Trophoblast cell (in vitro differentiated cells and primary cell): ENCODE results near the gene SOX6.

ENCODE experiments used
- DNase-seq, 2 donors: peaks; one replicate each; pipeline ENCODE4 v3.0.0-alpha.2; 2016
- H2AFZ ChIP-seq: 2 replicates; pipeline ENCODE4 v1.6.1; 2013; ENCODE audit warnings: low read length, moderate library complexity, mild to moderate bottlenecking; ENCODE audit not compliant: insufficient read depth, poor library complexity
- H2AK5ac ChIP-seq: 2 replicates; pipeline ENCODE4 v1.6.1; 2013; ENCODE audit warnings: mild to moderate bottlenecking, low read length
- H2BK120ac ChIP-seq: 2 replicates; pipeline ENCODE4 v1.6.1; 2013; ENCODE audit warnings: low read length, mild to moderate bottlenecking, moderate library complexity; ENCODE audit not compliant: insufficient read depth, poor library complexity
- H2BK12ac ChIP-seq: 2 replicates; pipeline ENCODE4 v1.6.1; 2013; ENCODE audit warnings: mild to moderate bottlenecking, low read length, moderate library complexity
- H2BK5ac ChIP-seq: 2 replicates; pipeline ENCODE4 v1.6.1; 2013; ENCODE audit warnings: low read length, low read depth, moderate library complexity, mild to moderate bottlenecking; ENCODE audit not compliant: poor library complexity
- H3K14ac ChIP-seq: 2 replicates; pipeline ENCODE4 v1.6.1; 2013; ENCODE audit warnings: mild to moderate bottlenecking, low read length
- H3K18ac ChIP-seq: 2 replicates; pipeline ENCODE4 v1.6.1; 2013; ENCODE audit warnings: mild to moderate bottlenecking, low read length
- H3K23ac ChIP-seq: 2 replicates; pipeline ENCODE4 v1.6.1; 2013; ENCODE audit warnings: low read length
- H3K27ac ChIP-seq: 2 replicates; pipeline ENCODE4 v1.5.1; 2013; ENCODE audit warnings: low read depth, mild to moderate bottlenecking, inconsistent platforms, low read length, moderate library complexity
- H3K27me3 ChIP-seq: 2 replicates; pipeline ENCODE4 v1.6.1; 2013; ENCODE audit warnings: inconsistent platforms, mild to moderate bottlenecking, low read length, moderate library complexity; ENCODE audit not compliant: insufficient read depth
- H3K36me3 ChIP-seq, 2 experiments: 1 replicate in 1 of 2; 2 replicates in 1 of 2; pipeline ENCODE4 v1.6.1; 2013; ENCODE audit warnings: low read length in 2 of 2, mild to moderate bottlenecking in 2 of 2, moderate library complexity in 1 of 2; ENCODE audit not compliant: insufficient read depth in 2 of 2, control insufficient read depth in 1 of 2
- H3K4ac ChIP-seq: 2 replicates; pipeline ENCODE4 v1.6.1; 2013; ENCODE audit warnings: low read depth, mild to moderate bottlenecking, low read length, moderate library complexity
- H3K4me1 ChIP-seq, 2 experiments: 1 replicate in 1 of 2; 2 replicates in 1 of 2; pipeline ENCODE4 v1.6.1; 2013; ENCODE audit warnings: low read length in 2 of 2, mild to moderate bottlenecking in 2 of 2, moderate library complexity in 1 of 2; ENCODE audit not compliant: insufficient read depth in 2 of 2, control insufficient read depth in 1 of 2
- H3K4me2 ChIP-seq: 2 replicates; pipeline ENCODE4 v1.6.1; 2013; ENCODE audit warnings: inconsistent platforms, mild to moderate bottlenecking, low read length, moderate library complexity
- H3K4me3 ChIP-seq: 2 replicates; pipeline ENCODE4 v1.5.1; 2013; ENCODE audit warnings: mild to moderate bottlenecking, low read depth, low read length, inconsistent platforms
- H3K79me1 ChIP-seq: one replicate; pipeline ENCODE4 v1.6.1; 2013; ENCODE audit warnings: low read length
- H3K79me2 ChIP-seq: 2 replicates; pipeline ENCODE4 v1.6.1; 2013; ENCODE audit warnings: low read length, mild to moderate bottlenecking; ENCODE audit not compliant: control insufficient read depth, insufficient read depth, poor library complexity
- H3K9ac ChIP-seq: 2 replicates; pipeline ENCODE4 v1.6.1; 2013; ENCODE audit warnings: mild to moderate bottlenecking, low read length
- H3K9me3 ChIP-seq: 2 replicates; pipeline ENCODE4 v1.6.1; 2013; ENCODE audit warnings: low read depth, mild to moderate bottlenecking, control low read depth, inconsistent platforms, low read length; ENCODE audit not compliant: insufficient read depth
- H4K12ac ChIP-seq: 2 replicates; pipeline ENCODE4 v1.6.1; 2013; ENCODE audit warnings: low read depth, mild to moderate bottlenecking, low read length, moderate library complexity
- H4K8ac ChIP-seq: 2 replicates; pipeline ENCODE4 v1.6.1; 2013; ENCODE audit warnings: low read depth, mild to moderate bottlenecking, low read length, moderate library complexity
- H4K91ac ChIP-seq: one replicate; pipeline ENCODE4 v1.6.1; 2013; ENCODE audit warnings: low read depth, mild to moderate bottlenecking, low read length, moderate library complexity
- WGBS: extraction: QIAGEN DNeasy Blood & Tissue Kit; methylation state at CpG from one replicate; pipeline ENCODE4 v1.1.7; 2013; ENCODE audit warnings: missing lambda C conversion rate; ENCODE audit not compliant: insufficient read length, insufficient coverage; ENCODE audit errors: extremely low coverage; 5-methylcytosine and 5-hydroxymethylcytosine counted together

Gene SOX6

DNA sequence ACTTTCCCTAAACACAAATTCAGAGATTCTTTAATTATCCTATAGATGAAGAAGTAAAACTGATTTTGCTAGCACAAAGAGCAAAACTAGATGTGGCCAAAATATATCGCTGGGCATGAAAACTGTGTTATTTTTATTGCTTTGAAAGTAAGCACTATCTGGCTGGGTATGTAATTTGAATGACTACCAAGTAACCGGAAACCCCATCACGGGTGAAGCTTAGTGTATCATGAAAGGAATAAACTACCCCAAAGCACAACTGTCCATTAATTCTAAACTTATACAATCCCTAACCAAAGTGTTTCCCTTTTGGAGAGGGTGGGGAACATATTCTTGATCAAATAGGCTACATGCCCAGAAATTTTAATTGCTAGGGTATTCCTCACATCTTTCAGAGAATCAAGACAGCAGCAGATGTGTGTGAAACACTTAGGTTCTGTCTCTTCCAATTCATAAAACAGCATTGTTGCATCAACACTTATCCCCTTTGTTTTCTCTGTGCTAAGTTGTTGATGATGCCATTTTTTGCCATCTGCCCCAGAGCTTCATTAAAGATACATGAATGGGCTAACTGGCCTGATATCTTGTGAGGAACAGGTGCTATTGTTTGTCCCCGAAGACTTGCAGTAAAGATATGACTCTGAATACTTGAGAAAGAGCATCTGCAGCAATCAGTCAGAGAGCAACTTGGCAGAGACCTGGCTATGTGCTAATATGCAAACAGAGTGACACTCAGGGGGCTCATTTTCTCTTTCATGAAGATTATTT is 238.2 kb downstream of the SOX6 start:
- no CpG with 5 or more reads among the region's 4 CpGs for WGBS
- H3K18ac ChIP-seq, result no peak overlapping the region

DNA sequence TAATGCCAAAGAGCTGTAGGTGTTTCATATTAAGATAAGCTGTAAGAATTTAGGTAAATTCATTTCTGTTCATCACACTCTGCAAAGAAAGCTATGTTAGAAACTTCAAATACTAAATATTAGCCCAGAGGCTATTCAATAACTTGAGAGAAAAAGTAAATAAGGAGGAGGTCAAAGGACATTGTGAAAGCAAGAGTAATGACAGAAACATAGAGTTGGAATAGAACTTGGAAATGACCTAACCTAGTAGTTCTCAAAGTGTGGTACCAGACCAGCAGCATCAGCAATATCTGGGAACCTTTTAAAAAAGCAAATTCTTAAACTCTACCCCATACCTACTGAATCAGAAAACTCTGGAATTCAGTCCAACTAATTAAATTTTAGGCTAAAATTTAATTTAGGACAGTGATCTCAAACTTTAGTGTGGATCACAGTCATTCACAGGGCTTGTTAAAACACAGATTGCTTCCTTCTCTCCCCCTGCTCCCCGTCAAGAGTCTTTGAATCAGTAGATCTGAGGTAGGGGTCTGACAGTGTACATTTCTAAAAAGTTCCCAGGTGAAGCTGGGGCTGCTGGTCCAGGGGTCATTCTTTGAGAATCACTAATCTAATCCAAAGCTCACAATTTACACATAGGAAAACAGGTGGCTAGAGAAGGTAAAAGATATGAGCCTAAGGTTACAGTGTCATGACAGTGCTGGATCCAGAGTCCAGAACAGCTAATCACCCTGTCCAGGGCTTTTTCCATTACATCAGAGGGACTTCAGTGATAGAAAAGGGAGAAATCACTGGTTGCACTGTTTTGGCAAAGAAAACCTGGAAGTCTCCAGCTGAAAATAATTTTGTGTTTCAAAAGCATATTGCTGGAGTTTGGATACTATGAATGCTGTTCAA is 241.1 kb downstream of the SOX6 start:
- no peak overlapping the region for H3K9ac ChIP-seq
- no peak overlapping the region for H2BK120ac ChIP-seq
- no peaks in the 10 kb centered on the region for H3K27me3 ChIP-seq
- H4K91ac ChIP-seq, result no peak overlapping the region
- no peak overlapping the region for H3K23ac ChIP-seq
- no peak overlapping the region for H2AFZ ChIP-seq
- H2BK5ac ChIP-seq, result no peak overlapping the region
- H3K27ac ChIP-seq, result no peak overlapping the region
- no peak overlapping the region for H4K12ac ChIP-seq
- no peak overlapping the region for H3K4me2 ChIP-seq
- H4K8ac ChIP-seq, result no peak overlapping the region
- WGBS, result no CpG with 5 or more reads among the region's 1 CpG
- no peak for DNase-seq
- H3K4me3 ChIP-seq, result no peak overlapping the region
- no peaks in the 10 kb centered on the region for H3K36me3 ChIP-seq
- H3K79me1 ChIP-seq, result no peaks in the 10 kb centered on the region
- no peaks in the 10 kb centered on the region for H3K79me2 ChIP-seq
- H3K9me3 ChIP-seq, result no peaks in the 10 kb centered on the region
- no peak overlapping the region for H3K4ac ChIP-seq
- H2BK12ac ChIP-seq, result no peak overlapping the region
- H2AK5ac ChIP-seq, result no peak overlapping the region
- H3K4me1 ChIP-seq, result no peaks in the 10 kb centered on the region
- no peak overlapping the region for H3K18ac ChIP-seq
- H3K14ac ChIP-seq, result no peak overlapping the region

More for the DNA sequence above, 238.2 kb downstream of the SOX6 start:
- no peak overlapping the region for H3K27ac ChIP-seq
- no peaks in the 10 kb centered on the region for H3K9me3 ChIP-seq
- no peak overlapping the region for H2AK5ac ChIP-seq
- H4K12ac ChIP-seq, result no peak overlapping the region
- H3K23ac ChIP-seq, result no peak overlapping the region
- no peak overlapping the region for H3K4ac ChIP-seq
- H2BK12ac ChIP-seq, result no peak overlapping the region
- H3K9ac ChIP-seq, result no peak overlapping the region
- H3K36me3 ChIP-seq, result no peaks in the 10 kb centered on the region
- H2BK120ac ChIP-seq, result no peak overlapping the region
- no peak overlapping the region for H3K4me2 ChIP-seq
- H3K14ac ChIP-seq, result no peak overlapping the region
- H2AFZ ChIP-seq, result no peak overlapping the region
- H3K27me3 ChIP-seq, result no peaks in the 10 kb centered on the region
- DNase-seq, result no peak
- H4K91ac ChIP-seq, result no peak overlapping the region
- no peak overlapping the region for H4K8ac ChIP-seq
- no peaks in the 10 kb centered on the region for H3K4me1 ChIP-seq
- no peaks in the 10 kb centered on the region for H3K79me2 ChIP-seq
- H3K79me1 ChIP-seq, result no peaks in the 10 kb centered on the region
- H2BK5ac ChIP-seq, result no peak overlapping the region
- no peak overlapping the region for H3K4me3 ChIP-seq

DNA sequence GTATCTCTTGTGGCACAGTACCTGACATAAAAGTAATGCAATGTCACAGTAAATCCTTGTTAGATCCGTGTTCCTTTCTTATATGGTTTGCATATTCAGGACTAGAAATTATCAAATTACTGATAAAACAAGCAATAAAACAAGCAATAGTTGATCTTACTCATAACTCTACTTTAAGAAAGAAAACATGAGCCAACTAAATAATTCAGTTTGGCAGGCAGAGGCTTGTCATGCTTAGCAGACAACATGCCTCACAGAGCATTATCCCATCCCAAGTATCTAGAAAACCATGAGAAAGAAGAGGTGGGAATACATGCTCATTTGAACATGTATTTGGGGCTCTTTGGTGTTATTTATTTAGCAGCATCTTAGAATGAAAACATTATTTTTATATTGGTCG is 241.9 kb downstream of the SOX6 start:
- Histone ChIP-seq H2BK120ac (no peak overlapping the region), H3K36me3 (no peaks in the 10 kb centered on the region), H3K79me1 (no peaks in the 10 kb centered on the region), H2BK12ac (no peak overlapping the region), H3K14ac (no peak overlapping the region), H3K4me2 (no peak overlapping the region), H3K4ac (no peak overlapping the region), H3K9ac (no peak overlapping the region), H3K9me3 (no peaks in the 10 kb centered on the region), H3K23ac (no peak overlapping the region), H2AFZ (no peak overlapping the region), H3K4me1 (no peaks in the 10 kb centered on the region), H4K8ac (no peak overlapping the region), H3K27ac (no peak overlapping the region), H4K91ac (no peak overlapping the region), H3K18ac (no peak overlapping the region), H3K79me2 (no peaks in the 10 kb centered on the region), H4K12ac (no peak overlapping the region), H3K4me3 (no peak overlapping the region), H2BK5ac (no peak overlapping the region), H2AK5ac (no peak overlapping the region), H3K27me3 (no peaks in the 10 kb centered on the region)
- WGBS, result no CpG with 5 or more reads among the region's 2 CpGs
- DNase-seq, result no peak

DNA sequence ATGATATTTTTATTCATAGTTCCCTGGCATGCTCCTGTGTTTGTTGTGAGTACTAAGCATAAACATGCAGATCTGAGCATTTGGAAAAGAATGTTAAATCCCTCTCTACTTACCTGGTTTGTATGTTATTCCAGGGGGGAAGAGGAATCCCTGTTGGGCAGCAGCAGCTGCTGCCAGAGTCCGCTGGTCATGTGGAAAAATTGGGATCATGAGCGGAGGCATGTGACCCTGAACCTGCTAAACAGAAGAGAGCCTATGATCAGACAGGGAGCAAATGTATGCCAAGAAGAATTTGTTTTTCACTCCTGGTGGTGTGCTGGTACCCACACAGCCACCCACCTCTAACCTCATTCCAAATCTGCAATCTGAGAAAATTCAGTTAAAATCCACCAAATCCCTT is 244.7 kb downstream of the SOX6 start:
- Histone ChIP-seq H2BK5ac (no peak overlapping the region), H3K79me2 (no peaks in the 10 kb centered on the region), H4K12ac (no peak overlapping the region), H2AK5ac (no peak overlapping the region), H2AFZ (no peak overlapping the region), H3K27me3 (no peaks in the 10 kb centered on the region), H3K4me3 (no peak overlapping the region), H4K91ac (no peak overlapping the region), H3K27ac (no peak overlapping the region), H4K8ac (no peak overlapping the region), H3K4me1 (no peaks in the 10 kb centered on the region), H2BK12ac (no peak overlapping the region), H3K23ac (no peak overlapping the region), H3K36me3 (no peaks in the 10 kb centered on the region), H3K9me3 (no peaks in the 10 kb centered on the region), H2BK120ac (no peak overlapping the region), H3K79me1 (no peaks in the 10 kb centered on the region), H3K18ac (no peak overlapping the region), H3K14ac (no peak overlapping the region), H3K4me2 (no peak overlapping the region), H3K4ac (no peak overlapping the region), H3K9ac (no peak overlapping the region)
- DNase-seq, result peak; percentile 58 to 66
- no CpG with 5 or more reads among the region's 2 CpGs for WGBS
